Endothelial cell of umbilical vein (primary cell): ENCODE data around the gene MGAM2. TPM values are rescaled to one million over a fixed set of nuclear protein-coding genes. Genes with fewer than 3 reads are reported as not detected.

Experiments used
- BruUV-seq: library from RNA; stranded (reverse); fragments of 400-500 nt; replicated peaks from 2 replicates; lab custom pipeline; 2021; lab: Mats Ljungman, UMichigan
- CTCF ChIA-PET: fragments of 300-600, 350-600 bp; sonication (Branson Sonifier 250); formaldehyde crosslinking; loops from one replicate; lab custom pipeline; 2021; ENCODE audit warnings: antibody characterized with exemption, inconsistent platforms; lab: Charles Lee
- POLR2A ChIA-PET: fragments of 300-600, 350-600 bp; sonication (Branson Sonifier 250); formaldehyde crosslinking; loops from one replicate; lab custom pipeline; 2021; ENCODE audit warnings: antibody characterized with exemption, inconsistent platforms; lab: Charles Lee
- DNase-seq: peaks from one replicate; pipeline ENCODE4 v3.0.0-alpha.2; 2011; ENCODE audit warnings: low read depth, low spot score
- FAIRE-seq: peaks from 2 replicates; lab custom pipeline; 2011; peaks lifted over from hg19 to GRCh38; lab: Jason Lieb, UNC
- H2AFZ ChIP-seq: 2 replicates; pipeline ENCODE4 v1.6.0; 2012; ENCODE audit warnings: low read depth, low read length, control low read depth, inconsistent platforms
- H3K27ac ChIP-seq: 2 replicates; pipeline ENCODE4 v1.5.1; 2011; ENCODE audit warnings: low read depth, mild to moderate bottlenecking, control low read depth, low read length, moderate library complexity; ENCODE audit not compliant: insufficient read depth
- H3K27me3 ChIP-seq, 2 experiments: 2 replicates each; pipeline versions ENCODE4 v1.6.0 to v1.6.1; 2011; ENCODE audit warnings: low read length in 2 of 2, mixed read lengths in 1 of 2; ENCODE audit not compliant: control insufficient read depth in 2 of 2, insufficient read depth in 2 of 2
- H3K36me3 ChIP-seq, 2 experiments: 2 replicates in 1 of 2; 3 replicates in 1 of 2; pipeline ENCODE4 v1.5.1; 2011; ENCODE audit warnings: low read length in 2 of 2, mild to moderate bottlenecking in 1 of 2, moderate library complexity in 1 of 2; ENCODE audit not compliant: control insufficient read depth in 2 of 2, insufficient read depth in 2 of 2; ENCODE audit errors: extremely low read depth in 1 of 2
- H3K4me1 ChIP-seq: 3 replicates; pipeline ENCODE4 v1.5.1; 2011; ENCODE audit warnings: mild to moderate bottlenecking, low read length; ENCODE audit not compliant: control insufficient read depth, insufficient read depth; ENCODE audit errors: extremely low read depth
- H3K4me2 ChIP-seq: 2 replicates; pipeline ENCODE4 v1.6.1; 2011; ENCODE audit warnings: low read length, control low read depth, mixed read lengths; ENCODE audit not compliant: insufficient read depth
- H3K4me3 ChIP-seq, 3 experiments: fragments of 200-600 bp in 1 of 3; sonication (generic), shearing (Covaris generic) in 1 of 3; replicated peaks in 1 of 3; 2 replicates each; pipeline ENCODE4 v1.5.1; 2011 to 2016; ENCODE audit warnings: control low read depth in 3 of 3, low read length in 3 of 3, mild to moderate bottlenecking in 2 of 3, inconsistent platforms in 1 of 3, low read depth in 1 of 3, moderate library complexity in 1 of 3; ENCODE audit not compliant: insufficient read depth in 1 of 3
- H3K79me2 ChIP-seq: 2 replicates; pipeline ENCODE4 v1.6.0; 2012; ENCODE audit warnings: low read length, inconsistent platforms; ENCODE audit not compliant: control insufficient read depth, insufficient read depth
- H3K9ac ChIP-seq: replicated peaks from 2 replicates; pipeline ENCODE3; 2011; ENCODE audit warnings: low read length, control low read depth; ENCODE audit not compliant: insufficient read depth; ENCODE audit errors: extremely low read depth
- H3K9me1 ChIP-seq: replicated peaks from 3 replicates; pipeline ENCODE4 v1.6.0; 2011; ENCODE audit warnings: mild to moderate bottlenecking, low read length; ENCODE audit not compliant: control insufficient read depth, insufficient read depth; ENCODE audit errors: extremely low read depth
- H3K9me3 ChIP-seq: replicated peaks from 2 replicates; pipeline ENCODE4 v1.5.1; 2012; ENCODE audit warnings: low read length, inconsistent platforms; ENCODE audit not compliant: control insufficient read depth, insufficient read depth
- H4K20me1 ChIP-seq: replicated peaks from 2 replicates; pipeline ENCODE3; 2011; ENCODE audit warnings: mild to moderate bottlenecking, low read length; ENCODE audit not compliant: control insufficient read depth, insufficient read depth; ENCODE audit errors: extremely low read depth
- FOS ChIP-seq: IDR thresholded peaks from 2 replicates; pipeline ENCODE4 v1.6.1; 2011; ENCODE audit warnings: mild to moderate bottlenecking, low read length, moderate library complexity, borderline replicate concordance; ENCODE audit not compliant: insufficient read depth
- JUN ChIP-seq: IDR thresholded peaks from 2 replicates; pipeline ENCODE4 v1.6.1; 2011; ENCODE audit warnings: borderline replicate concordance, low read depth; ENCODE audit not compliant: insufficient read length, insufficient read depth
- MAX ChIP-seq: IDR thresholded peaks from 2 replicates; pipeline ENCODE4 v1.6.1; 2011; ENCODE audit not compliant: insufficient read depth, insufficient read length
- MYC ChIP-seq: IDR thresholded peaks from one replicate; pipeline ENCODE4 v1.6.1; 2011; ENCODE audit warnings: mild to moderate bottlenecking, low read depth, low read length
- POLR2AphosphoS5 ChIP-seq: IDR thresholded peaks from 2 replicates; pipeline ENCODE4 v1.6.1; 2012; ENCODE audit warnings: low read depth, mild to moderate bottlenecking, control low read depth, low read length, moderate library complexity; ENCODE audit not compliant: insufficient read depth
- dilution Hi-C: fragments of 300-500 bp; cut with MboI; formaldehyde crosslinking; loops from one replicate; pipeline ENCODE4 v1.15.0; 2019; ENCODE audit warnings: low sequenced_read_pairs; ENCODE audit not compliant: extremely low pct_ligation_motif_present
- intact Hi-C: fragments of 100-400 bp; cut with micrococcal nuclease; formaldehyde crosslinking; loops from one replicate; pipeline ENCODE4 v1.10.0; 2022
- polyA plus RNA-seq, 4 experiments: library from polyadenylated mRNA; depleted of rRNA in 3 of 4; stranded (reverse) in 3 of 4; unstranded in 1 of 4; fragments of >200 nt; gene quantifications; 2 replicates each; pipeline versions ENCODE4 v1.2.1 to v1.2.3, GENCODE V29; 2011 to 2012; ENCODE audit warnings: missing spikeins in 1 of 4
- total RNA-seq: library from RNA; stranded (reverse); gene quantifications from 2 replicates; pipeline ENCODE4 v1.2.3, GENCODE V29; 2021
- TF ChIP-seq, protein P1 (sequence below), 2 donors: IDR thresholded peaks; 1 replicate in 1 of 2; 2 replicates in 1 of 2; pipeline ENCODE4 v1.5.1; 2011; ENCODE audit warnings: low read length in 2 of 2, mild to moderate bottlenecking in 2 of 2, moderate library complexity in 2 of 2, control low read depth in 1 of 2, inconsistent platforms in 1 of 2, low read depth in 1 of 2; ENCODE audit not compliant: insufficient read depth in 1 of 2; ENCODE audit errors: extremely low read depth in 1 of 2

Gene MGAM2
- total and polyA plus RNA-seq, 2 donors (not counting 3 experiments of a cell fraction or from before 2014, with no cell fraction given), result not detected

GRCh38 chr7:142153400-142153799 is 41.9 kb downstream of the MGAM2 start:
- DNase-seq (no peak), FAIRE-seq (no peak)
- dilution Hi-C loops, result no loop called here
- no peaks in the 10 kb centered on the region for H3K27me3 ChIP-seq
- no peak overlapping the region for H3K9ac ChIP-seq
- intact Hi-C loops, result no loop called here
- no peak overlapping the region for H3K4me2 ChIP-seq
- H3K27ac ChIP-seq, result no peak overlapping the region
- no peaks in the 10 kb centered on the region for H3K9me1 ChIP-seq
- no peaks in the 10 kb centered on the region for H4K20me1 ChIP-seq
- CTCF ChIA-PET, result no interaction called here
- H3K9me3 ChIP-seq, result peaks cover 1% of the 10 kb centered on the region
- no peak overlapping the region for H2AFZ ChIP-seq
- no peak for TF ChIP-seq MAX
- TF ChIP-seq MYC, result no peak
- no peak for TF ChIP-seq POLR2AphosphoS5
- no peak for TF ChIP-seq FOS
- TF ChIP-seq, protein P1, sequence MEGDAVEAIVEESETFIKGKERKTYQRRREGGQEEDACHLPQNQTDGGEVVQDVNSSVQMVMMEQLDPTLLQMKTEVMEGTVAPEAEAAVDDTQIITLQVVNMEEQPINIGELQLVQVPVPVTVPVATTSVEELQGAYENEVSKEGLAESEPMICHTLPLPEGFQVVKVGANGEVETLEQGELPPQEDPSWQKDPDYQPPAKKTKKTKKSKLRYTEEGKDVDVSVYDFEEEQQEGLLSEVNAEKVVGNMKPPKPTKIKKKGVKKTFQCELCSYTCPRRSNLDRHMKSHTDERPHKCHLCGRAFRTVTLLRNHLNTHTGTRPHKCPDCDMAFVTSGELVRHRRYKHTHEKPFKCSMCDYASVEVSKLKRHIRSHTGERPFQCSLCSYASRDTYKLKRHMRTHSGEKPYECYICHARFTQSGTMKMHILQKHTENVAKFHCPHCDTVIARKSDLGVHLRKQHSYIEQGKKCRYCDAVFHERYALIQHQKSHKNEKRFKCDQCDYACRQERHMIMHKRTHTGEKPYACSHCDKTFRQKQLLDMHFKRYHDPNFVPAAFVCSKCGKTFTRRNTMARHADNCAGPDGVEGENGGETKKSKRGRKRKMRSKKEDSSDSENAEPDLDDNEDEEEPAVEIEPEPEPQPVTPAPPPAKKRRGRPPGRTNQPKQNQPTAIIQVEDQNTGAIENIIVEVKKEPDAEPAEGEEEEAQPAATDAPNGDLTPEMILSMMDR (IDR thresholded peaks at IDR 0.05; ENCODE audit: extremely low read depth in 1 of 2, insufficient read depth in 1 of 2, low read depth in 1 of 2, low read length in 2 of 2), result no peak
- TF ChIP-seq JUN, result no peak
- POLR2A ChIA-PET, result no interaction called here
- H3K79me2 ChIP-seq, result no peaks in the 10 kb centered on the region
- H3K4me1 ChIP-seq, result no peaks in the 10 kb centered on the region
- BruUV-seq, result no TSS peak
- H3K36me3 ChIP-seq, result no peaks in the 10 kb centered on the region
- no peak overlapping the region for H3K4me3 ChIP-seq
